Neutrophil (primary cell): ENCODE measurements around the gene ZFAND3.

Experiments
- H3K27ac ChIP-seq: fragments of 200-600 bp; sonication (generic); 2 replicates; pipeline ENCODE4 v1.5.1; 2016; ENCODE audit warnings: mild to moderate bottlenecking, moderate library complexity
- H3K27me3 ChIP-seq: fragments of 200-600 bp; sonication (generic); 2 replicates; pipeline ENCODE4 v1.6.0; 2016; ENCODE audit warnings: mild to moderate bottlenecking
- H3K36me3 ChIP-seq: fragments of 200-600 bp; sonication (generic); 2 replicates; pipeline ENCODE4 v1.5.1; 2017
- H3K4me1 ChIP-seq, 2 experiments: fragments of 200-600 bp in 1 of 2; sonication (generic) in 1 of 2; 1 replicate in 1 of 2; 2 replicates in 1 of 2; pipeline versions ENCODE4 v1.5.1 to v1.6.1; 2013 to 2016; ENCODE audit warnings: low read depth in 1 of 2, low read length in 1 of 2, mild to moderate bottlenecking in 1 of 2, moderate library complexity in 1 of 2; ENCODE audit not compliant: control insufficient read depth in 1 of 2, insufficient read depth in 1 of 2
- H3K4me3 ChIP-seq, 2 experiments: fragments of 200-600 bp in 1 of 2; sonication (generic) in 1 of 2; 1 replicate in 1 of 2; 2 replicates in 1 of 2; pipeline ENCODE4 v1.5.1; 2013 to 2016; ENCODE audit warnings: low read depth in 1 of 2, low read length in 1 of 2, mild to moderate bottlenecking in 1 of 2, moderate library complexity in 1 of 2
- H3K9me3 ChIP-seq: fragments of 200-600 bp; sonication (generic); 2 replicates; pipeline ENCODE4 v1.5.1; 2016
- CTCF ChIP-seq: fragments of 200-600 bp; sonication (generic); IDR thresholded peaks from 2 replicates; pipeline ENCODE4 v1.5.1; 2016; ENCODE audit warnings: antibody characterized with exemption

ZFAND3 gene

GRCh38 chr6:37915463-37915862 lies 95.9 kb downstream of the ZFAND3 start:
- H3K9me3 ChIP-seq, result no peaks in the 10 kb centered on the region
- H3K36me3 ChIP-seq, result peaks cover 5% of the 10 kb centered on the region
- H3K4me3 ChIP-seq, result no peak overlapping the region
- peaks cover 33 to 51% of the 10 kb centered on the region in 2 experiments for H3K4me1 ChIP-seq
- H3K27ac ChIP-seq, result peak overlapping the region; percentile 65
- TF ChIP-seq CTCF, result no peak
- no peaks in the 10 kb centered on the region for H3K27me3 ChIP-seq

- Histone ChIP-seq H3K27me3 (no peaks in the 10 kb centered on the region), H3K9me3 (no peaks in the 10 kb centered on the region), H3K4me1 (peaks cover 33 to 51% of the 10 kb centered on the region in 2 experiments), H3K27ac (peak overlapping the region; percentile 65), H3K36me3 (peaks cover 5% of the 10 kb centered on the region), H3K4me3 (no peak overlapping the region)
- TF ChIP-seq CTCF, result no peak
These were observed 96.6 kb downstream of the ZFAND3 start for GRCh38 chr6:37916149-37916548.

GRCh38 chr6:37916675-37917074 lies 97.1 kb downstream of the ZFAND3 start:
- Histone ChIP-seq H3K4me3 (no peak overlapping the region), H3K27me3 (no peaks in the 10 kb centered on the region), H3K4me1 (peaks cover 33 to 51% of the 10 kb centered on the region in 2 experiments), H3K36me3 (peaks cover 5% of the 10 kb centered on the region), H3K9me3 (no peaks in the 10 kb centered on the region), H3K27ac (peak overlapping the region; percentile 65)
- no peak for TF ChIP-seq CTCF

- Histone ChIP-seq H3K9me3 (no peaks in the 10 kb centered on the region), H3K36me3 (peaks cover 5% of the 10 kb centered on the region), H3K27ac (no peak overlapping the region), H3K4me1 (peaks cover 33 to 47% of the 10 kb centered on the region in 2 experiments), H3K4me3 (no peak overlapping the region), H3K27me3 (no peaks in the 10 kb centered on the region)
- TF ChIP-seq CTCF, result no peak
These were observed 98.0 kb downstream of the ZFAND3 start for GRCh38 chr6:37917566-37917965.

- no peak overlapping the region for H3K4me3 ChIP-seq
These were observed 100.1 kb downstream of the ZFAND3 start for GRCh38 chr6:37919417-37920157.

More at GRCh38 chr6:37919417-37920157, 100.1 kb downstream of the ZFAND3 start:
- Histone ChIP-seq H3K9me3 (no peaks in the 10 kb centered on the region), H3K36me3 (peaks cover 5% of the 10 kb centered on the region), H3K27ac (no peak overlapping the region), H3K27me3 (no peaks in the 10 kb centered on the region), H3K4me1 (peaks cover 33 to 42% of the 10 kb centered on the region in 2 experiments)
- TF ChIP-seq CTCF, result no peak
